Esophagus muscularis mucosa (tissue), 4 donors: ENCODE data around the gene ATRIP.

ENCODE experiments used
- EP300 ChIP-seq: sonication (generic); formaldehyde crosslinking; IDR thresholded peaks from one replicate; pipeline ENCODE4 v1.6.1; 2017; ENCODE audit warnings: antibody characterized with exemption
- POLR2A ChIP-seq: fragments of 450-650 bp; IDR thresholded peaks from one replicate; pipeline ENCODE4 v1.6.1; 2017; ENCODE audit warnings: antibody characterized with exemption, moderate library complexity, mild to moderate bottlenecking, low read depth
- POLR2AphosphoS5 ChIP-seq, 2 donors: sonication (generic); formaldehyde crosslinking; IDR thresholded peaks; one replicate each; pipeline ENCODE4 v1.6.1; 2017; ENCODE audit warnings: antibody characterized with exemption in 2 of 2
- TF ChIP-seq, protein P1 (sequence below), 3 experiments: fragments of 200-600 bp in 2 of 3; fragments of 450-650 bp in 1 of 3; sonication (generic) in 2 of 3; IDR thresholded peaks; one replicate each; pipeline ENCODE4 v1.5.1; 2017 to 2019; ENCODE audit warnings: antibody characterized with exemption in 3 of 3, mild to moderate bottlenecking in 2 of 3, moderate library complexity in 1 of 3

GRCh38 chr3:48469046-48469915 is 22.7 kb downstream of the ATRIP start:
- TF ChIP-seq, protein P1, sequence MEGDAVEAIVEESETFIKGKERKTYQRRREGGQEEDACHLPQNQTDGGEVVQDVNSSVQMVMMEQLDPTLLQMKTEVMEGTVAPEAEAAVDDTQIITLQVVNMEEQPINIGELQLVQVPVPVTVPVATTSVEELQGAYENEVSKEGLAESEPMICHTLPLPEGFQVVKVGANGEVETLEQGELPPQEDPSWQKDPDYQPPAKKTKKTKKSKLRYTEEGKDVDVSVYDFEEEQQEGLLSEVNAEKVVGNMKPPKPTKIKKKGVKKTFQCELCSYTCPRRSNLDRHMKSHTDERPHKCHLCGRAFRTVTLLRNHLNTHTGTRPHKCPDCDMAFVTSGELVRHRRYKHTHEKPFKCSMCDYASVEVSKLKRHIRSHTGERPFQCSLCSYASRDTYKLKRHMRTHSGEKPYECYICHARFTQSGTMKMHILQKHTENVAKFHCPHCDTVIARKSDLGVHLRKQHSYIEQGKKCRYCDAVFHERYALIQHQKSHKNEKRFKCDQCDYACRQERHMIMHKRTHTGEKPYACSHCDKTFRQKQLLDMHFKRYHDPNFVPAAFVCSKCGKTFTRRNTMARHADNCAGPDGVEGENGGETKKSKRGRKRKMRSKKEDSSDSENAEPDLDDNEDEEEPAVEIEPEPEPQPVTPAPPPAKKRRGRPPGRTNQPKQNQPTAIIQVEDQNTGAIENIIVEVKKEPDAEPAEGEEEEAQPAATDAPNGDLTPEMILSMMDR (IDR thresholded peaks at IDR 0.05) = no peak
- TF ChIP-seq EP300 (no peak), POLR2A (no peak), POLR2AphosphoS5 (IDR thresholded peaks at IDR 0.05) (no peak)
